ENCODE data around the gene SIL1.
A peak's percentile ranks its signal among the peaks of the same experiment; 100 is the strongest.
"Not testable (repeated sequence)": the region's sequence is repeated elsewhere in the genome, so short reads cannot be mapped to it uniquely, and the experiment has no call there.

The SIL1 gene

DNA sequence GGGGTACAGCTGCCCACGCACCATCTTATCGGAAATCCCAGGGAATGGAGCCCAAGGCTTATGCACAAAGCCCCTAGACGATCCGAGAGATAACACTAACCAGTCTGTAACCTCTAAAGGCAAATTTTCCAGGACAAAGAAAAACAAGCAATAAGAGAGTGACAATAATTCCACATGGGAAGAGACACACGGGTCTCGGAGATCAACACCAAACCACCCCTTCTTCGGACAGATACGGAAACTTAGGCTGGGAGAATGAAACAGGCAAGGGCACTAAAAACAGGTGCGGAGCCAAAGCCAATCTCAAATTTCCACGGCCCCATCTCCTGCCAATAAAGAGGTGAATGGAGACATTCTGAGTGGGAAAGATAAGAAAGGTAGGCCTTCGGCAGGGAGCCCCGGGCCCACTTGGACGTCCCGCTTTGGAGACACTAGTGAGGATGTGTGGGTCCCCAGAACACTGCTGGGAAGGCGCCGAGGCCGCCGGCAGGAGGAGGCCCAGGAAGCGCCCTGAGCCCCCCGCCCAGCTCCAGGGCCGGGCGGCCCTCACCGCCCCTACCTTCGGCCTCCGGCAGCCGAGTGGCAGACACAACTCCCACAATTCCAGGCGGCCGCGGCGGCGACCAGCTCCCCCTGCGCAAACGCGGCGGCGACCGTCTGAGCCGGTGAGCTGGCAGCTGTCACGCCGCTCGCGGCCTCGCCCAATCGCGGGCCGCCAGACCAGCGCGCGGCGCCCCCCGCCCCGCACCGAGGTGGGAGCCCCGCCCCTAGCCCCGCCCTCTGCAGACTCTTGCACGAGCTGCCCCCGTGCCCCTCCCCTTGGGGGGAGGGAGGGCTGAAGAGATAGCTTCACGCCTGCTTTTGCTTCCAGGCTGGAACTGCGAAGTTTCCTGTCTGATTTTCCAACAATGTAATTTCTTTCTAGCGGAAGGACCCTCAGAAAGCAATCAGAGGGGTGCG, at the start of gene SIL1:
Gene SIL1, minus strand, starts transcription at position 659 of the 960 bp plus-strand sequence. CDS start 70,525 bp downstream, outside the sequence.
- DNase-seq: peak; percentile 92

DNA sequence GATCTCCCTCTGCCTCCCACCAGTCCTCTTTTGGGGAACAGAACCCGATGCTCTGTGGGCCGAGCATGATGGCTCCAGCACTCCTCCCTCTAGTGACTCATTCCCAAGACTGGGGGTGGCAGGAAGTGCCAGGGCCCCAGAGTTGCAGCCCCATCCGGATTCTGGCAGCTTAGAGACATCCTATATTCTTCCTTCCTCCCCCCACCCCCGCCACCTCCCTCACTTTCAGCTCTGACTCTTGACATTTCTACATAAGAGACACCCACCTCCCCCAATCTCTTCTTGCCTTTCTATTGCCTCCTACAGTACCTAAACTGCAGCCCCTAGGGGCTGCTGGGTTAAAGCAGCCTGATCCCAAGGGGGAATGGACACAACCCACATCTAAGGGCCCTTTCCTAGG, 48.2 kb upstream of the SIL1 start:
- DNase-seq: no peak

DNA sequence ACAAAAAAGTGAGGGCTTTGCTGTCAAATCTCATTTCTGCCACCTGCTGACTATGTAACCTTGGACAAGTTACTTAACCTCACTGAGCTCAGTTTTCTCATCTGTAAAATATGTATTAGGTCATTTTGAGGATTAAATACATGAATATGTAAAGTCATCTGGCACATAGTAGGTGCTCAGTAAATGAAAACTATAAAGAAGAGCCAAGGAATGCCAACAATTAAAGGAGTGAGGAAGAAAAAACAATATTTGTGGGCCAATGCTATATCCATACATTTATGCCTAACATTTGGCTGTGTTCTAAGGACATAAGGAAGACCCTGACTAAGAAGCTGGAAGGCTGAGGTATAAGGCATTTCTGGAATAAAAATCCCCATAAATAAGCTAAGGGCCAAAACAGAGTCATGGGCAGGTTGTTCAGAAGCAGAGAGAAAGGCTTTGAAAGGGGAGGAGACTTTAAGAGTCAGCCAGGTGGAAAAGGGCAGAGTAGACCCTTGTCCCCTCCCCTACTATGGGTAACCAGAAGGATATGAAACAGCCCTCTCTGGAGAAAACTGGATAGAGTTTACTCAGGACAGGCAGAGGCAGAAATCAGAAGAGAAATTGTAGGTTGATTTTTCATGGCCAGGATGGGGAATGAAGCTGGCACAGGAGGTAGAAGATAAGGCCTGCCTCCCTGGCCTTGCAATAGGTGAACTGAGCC, 47.6 kb upstream of the SIL1 start:
- DNase-seq: no peak

DNA sequence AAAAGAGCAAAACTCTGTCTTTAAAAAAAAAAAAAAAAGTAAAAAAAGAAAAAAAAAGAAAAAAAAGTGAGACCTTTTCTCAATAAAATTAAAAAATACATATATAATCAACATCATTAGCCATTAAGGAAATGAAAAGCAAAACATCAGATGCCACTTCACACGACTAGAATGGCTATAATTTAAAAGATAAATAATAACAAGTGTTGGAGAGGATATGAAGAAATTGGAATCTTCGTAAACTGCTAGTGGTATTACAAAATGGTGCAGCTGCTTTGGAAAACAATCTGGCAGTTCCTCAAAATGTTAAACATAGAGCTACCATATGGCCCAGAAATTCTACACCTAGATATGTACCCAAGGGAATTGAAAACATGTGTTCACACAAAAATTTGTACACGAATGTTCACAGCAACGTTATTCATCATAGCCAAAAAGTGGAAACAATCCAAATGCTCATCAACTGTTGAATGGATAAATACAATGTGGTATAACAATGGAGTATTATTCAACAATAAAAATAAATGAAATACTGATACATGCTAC, 45.3 kb upstream of the SIL1 start:
- DNase-seq: no peak

DNA sequence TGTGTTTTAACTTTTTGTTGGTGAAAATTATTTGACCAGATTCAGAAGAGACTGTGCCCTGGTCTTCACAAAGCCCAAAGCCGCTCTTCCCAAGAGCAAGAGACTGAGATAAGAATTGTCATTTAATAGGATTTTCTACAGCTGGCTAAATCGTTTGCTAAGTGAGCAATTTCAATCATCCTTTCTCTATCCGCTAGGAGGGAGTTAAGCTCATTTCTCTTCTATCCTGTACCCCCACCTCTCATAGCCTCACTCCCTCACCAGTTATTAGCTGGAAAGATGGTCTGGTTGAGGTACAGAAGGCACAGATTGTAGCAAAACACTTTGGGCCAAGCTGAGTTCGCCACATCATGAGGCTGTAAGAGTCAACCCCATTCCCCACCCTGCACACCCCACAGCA, 43.0 kb upstream of the SIL1 start:
- no peak for DNase-seq

DNA sequence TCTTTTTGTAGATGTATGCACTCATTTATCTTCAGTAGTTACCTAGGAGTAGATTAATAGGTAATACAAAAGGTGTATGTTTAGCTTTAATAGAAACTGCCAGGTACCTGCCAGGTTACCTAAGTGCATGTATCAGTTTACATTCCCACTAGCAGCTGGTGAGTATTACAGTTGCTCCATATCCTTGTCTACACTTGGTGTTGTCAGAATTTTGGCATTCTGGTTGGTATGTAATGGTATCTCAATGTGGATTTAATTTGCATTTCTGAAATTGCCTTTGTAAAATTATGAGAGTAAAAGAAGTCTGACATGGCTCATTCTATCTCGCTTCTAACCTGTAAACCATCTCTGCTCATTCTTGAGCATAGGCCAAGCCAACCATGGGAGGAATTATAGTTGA, 38.3 kb upstream of the SIL1 start:
- peak; percentile 0 for DNase-seq

DNA sequence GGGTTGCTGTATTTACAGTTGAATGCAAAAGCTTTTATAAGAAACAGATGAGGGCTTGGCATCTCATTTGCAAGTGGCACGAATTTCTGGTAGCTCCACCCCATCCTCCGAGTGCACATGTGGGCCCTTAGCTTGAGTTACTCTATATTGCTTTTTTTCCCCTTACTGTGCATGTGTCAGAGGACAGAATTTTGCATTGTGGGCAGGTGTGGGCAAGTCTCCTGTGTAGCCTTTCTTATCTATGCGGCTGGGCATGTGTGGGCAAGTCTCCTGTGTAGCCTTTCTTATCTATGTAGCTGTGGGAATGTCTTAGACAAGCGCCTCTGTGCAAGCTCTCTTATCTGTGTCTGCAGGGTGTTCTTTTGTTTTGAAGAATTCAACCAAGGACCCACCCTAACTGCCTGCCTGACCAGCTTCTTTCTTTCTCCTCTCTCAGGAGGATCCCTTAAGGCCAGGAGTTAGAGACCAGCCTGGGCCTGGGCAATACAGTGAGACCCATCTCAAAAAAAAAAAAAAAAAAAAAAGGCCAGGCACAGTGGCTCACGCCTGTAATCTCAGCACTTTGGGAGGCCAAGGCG, 34.1 kb upstream of the SIL1 start:
- DNase-seq: peak; percentile 68

DNA sequence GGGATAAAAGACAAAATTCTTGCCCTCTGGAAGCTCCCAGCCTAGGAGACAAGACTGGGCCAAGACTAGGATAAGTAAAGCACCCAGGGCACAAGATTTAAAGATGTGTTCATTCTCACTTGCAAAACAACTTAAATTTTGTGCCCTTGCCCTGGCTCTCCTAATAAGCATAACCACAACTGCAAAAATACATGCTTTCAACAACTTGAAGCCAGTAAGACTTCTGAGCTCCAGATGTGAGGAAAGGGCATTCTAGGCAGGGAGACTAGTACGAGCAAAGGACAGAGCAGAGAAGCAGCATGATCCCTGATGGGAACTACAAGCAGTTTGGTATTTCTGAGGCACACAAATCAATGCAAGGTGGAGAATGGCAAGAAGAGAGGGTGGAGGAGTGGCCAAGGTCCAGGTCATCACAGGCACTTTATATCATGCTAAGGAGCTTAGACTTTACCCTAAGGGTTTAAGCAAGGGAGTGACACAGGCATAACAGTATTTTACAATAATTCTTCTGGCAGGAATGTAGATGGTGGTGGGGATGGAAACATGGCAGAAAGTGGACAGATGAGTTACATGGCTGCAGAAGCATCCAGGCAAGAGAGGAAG, 30.1 kb upstream of the SIL1 start:
- no peak for DNase-seq

DNA sequence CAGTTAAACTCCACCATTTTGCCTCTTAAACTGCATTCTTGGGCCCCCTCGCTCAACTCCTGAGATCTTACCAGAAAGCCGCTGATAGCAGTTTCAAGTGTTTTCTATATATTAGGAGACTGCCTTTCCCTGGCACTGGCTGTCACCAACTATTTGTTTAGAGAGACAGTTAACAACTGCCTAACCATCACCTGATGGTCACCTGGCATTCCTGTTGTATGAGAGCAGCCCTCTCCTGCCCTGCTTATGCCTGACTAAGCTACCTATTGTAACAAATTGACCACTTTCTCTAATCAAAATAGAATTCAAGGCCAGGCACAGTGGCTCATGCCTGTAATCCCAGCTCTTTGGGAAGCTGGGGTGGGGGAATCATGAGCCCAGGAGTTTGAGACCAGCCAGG, 28.0 kb upstream of the SIL1 start:
- DNase-seq: peak; percentile 10

DNA sequence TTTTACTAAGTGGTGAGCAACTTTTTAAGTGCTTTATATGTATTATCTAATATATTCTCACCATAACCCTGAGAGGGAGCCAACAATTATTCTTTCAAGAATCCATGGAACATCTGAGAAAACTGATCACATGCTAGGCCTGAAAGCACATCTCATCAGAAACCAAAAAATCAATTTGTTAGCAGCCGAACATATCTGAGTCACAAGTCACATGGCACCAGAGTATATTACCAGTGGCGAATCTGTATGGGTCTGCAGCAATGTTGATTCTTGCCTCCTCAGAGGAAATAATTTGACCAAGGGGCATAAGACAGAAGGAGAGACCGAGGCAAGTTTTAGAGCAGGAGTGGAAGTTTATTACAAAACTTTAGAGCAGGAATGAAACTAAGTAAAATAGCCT, 25.3 kb upstream of the SIL1 start:
- no peak for DNase-seq

DNA sequence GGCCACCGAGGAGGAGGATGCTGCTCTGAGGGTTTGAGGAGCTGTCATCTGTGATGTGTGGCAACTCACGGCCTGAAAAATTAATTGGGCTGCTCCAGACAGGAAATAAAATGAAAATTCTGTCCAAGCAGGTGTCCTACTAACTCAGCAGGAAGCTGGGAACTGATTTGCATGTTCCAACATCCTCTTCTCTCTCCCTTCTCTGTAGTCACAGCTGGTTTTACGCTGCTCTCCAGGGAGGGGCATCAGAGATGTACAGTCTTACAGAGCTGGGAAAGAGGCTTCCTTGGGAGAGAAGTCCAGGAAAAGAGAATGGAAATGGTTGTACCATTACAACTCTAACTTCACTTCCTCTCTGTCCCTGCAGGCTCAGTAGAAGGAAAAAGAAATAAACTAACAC, 24.2 kb upstream of the SIL1 start:
- DNase-seq: peak; percentile 75

DNA sequence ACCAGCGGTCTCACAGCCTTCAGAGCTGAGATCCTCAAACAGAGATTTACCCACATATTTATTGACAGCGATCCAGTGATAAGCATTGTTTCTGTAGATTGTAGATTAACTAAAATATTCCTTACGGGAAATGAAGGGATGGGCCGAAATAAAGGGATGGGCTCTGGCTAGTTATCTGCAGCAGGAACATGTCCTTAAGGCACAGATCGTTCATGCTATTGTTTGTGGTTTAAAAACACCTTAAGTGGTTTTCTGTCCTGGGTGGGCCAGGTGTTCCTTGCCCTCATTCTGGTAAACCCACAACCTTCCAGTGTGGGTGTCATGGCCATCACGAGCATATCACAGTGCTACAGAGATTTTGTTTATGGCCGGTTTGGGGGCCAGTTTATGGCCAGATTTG, 19.9 kb upstream of the SIL1 start:
- not testable (repeated sequence) for DNase-seq

DNA sequence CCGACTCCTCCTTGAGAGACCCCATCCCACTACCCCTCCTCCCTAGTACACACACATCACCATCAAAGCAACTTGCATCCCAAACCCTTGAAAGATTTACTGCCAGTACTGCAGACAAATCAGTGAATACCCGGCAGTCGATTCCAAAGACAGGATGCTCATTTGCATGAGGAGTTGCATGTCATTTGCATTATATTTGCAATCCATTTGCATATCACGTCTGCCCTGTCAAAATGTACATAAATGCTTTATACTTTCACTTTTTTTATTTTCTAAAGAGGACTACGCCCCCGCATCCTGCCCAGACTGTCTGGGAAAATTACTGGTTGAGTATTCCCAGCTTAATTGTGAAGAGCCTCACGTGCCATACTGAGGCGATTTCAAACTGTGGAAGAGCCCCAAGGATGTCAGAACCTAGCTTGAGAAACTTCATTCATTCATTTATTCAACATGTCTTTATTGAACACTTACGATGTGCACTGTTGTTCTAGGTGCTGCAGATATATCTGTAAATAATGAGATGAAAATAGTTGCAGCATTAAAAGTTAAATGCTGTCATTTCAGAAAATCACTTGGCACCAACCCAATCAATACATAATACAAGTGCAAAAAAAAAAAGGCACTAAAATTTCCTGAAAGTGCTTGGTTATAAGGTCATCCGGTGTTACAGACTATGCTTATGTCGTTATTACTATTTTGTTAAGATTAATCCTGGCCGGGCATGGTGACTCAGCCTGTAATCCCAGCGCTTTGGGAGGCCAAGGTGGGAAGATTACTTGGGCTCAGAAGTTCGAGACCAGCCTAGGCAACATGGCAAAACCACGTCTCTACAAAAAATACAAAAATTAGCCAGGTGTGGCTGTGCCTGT, 17.2 kb upstream of the SIL1 start:
- no peak for DNase-seq

DNA sequence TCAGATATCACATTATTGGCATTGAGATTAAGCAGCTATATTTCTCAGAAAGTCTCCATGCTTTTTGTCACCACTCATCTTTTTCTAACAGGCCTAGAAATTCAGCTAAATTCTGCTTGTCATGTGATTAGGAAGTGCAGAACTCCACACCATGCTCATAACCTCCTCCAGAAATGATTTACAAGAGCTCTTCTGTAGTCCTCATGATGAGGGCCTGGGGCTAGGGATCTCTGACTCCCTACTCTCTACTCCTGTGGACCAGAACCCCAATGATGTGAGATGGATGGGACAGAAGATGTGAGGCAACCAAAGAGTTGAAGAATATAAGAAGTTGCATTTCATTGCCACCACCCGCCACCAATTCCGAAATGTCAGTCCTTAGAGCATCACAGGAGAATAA, 16.5 kb upstream of the SIL1 start:
- DNase-seq: no peak

DNA sequence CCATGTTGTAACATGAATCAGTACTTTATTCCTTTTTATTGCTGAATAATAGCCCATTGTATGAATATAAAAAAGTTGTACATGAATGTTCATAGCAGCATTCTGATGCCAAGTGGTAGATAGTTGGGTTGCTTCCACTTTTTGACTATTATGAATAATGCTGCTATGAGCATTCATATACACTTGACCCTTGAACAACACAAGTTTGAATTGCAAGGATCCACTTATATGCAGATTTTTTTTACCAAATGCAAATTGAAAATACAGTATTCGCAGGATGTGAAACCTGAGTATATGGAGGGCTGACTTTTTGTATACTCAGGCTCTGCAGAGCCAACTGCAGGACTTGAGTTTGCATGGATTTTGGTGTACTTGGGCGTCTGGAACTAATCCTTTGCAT, 14.7 kb upstream of the SIL1 start:
- DNase-seq: no peak

DNA sequence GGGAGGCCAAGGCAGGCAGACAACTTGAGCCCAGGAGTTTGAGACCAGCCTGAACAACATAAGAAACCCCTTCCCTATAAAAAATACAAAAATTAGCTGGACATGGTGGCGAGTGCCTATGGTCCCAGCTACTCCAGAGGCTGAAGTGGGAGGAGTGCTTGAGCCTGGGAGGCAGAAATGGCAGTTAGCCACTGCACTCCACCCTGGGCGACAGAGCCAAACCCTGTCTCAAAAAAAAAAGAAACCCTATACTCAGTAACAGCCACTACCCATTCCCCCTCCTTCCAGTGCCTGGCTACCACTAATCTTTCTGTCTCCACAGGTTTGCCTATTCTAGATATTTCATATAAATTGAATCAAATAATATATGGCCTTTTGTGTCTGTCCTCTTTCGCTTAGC, 14.3 kb upstream of the SIL1 start:
- no peak for DNase-seq

DNA sequence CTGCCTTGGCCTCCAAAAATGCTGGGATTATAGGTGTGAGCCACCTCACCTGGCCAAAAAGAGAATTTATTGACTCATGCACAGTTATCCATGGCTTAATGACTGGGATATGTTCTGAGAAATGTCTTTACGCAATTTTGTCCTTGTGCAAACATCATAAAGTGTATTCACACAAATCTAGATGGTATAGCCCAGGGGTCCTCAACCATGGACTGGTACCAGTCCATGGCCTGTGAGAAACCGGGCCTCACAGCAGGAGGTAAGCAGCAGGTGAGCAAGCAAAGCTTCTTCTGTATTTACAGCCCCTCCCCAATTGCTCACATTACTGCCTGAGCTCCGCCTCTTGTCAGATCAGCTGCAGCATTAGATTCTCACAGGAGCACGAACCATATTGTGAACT, 12.4 kb upstream of the SIL1 start:
- DNase-seq: peak; percentile 95

DNA sequence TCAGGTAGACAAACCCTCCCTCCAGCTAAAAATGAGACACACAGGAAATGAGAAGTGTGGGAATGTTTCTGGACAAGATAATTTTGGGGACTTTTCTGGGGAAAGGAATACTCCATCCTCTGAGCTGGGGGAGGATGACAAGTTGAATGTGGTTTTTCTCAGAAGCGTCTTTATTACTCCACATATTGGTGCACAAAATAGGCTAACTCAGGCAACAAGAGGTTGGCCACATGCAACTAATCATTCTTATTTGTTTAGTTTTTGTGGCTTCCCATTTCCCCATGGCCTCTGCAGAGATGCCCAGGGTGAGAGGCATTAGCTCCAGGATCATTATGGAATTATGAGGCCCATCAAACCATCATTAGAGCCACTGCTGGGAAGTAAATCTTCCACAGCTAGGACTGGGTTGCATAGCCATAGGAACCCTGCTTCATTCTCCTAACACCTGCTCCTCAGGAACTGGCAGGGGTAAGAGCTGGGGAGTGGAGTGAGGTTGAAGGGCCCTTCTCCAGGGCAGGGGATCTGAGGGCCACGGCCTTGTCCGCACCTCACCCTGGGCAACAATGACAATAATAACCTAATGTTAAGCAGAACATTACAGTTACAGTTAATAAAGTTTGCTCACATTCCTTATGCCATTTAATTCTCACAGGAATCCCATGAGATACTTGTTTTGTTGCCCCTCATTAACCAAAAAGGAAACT, 9.3 kb upstream of the SIL1 start:
- peak; percentile 7 for DNase-seq

DNA sequence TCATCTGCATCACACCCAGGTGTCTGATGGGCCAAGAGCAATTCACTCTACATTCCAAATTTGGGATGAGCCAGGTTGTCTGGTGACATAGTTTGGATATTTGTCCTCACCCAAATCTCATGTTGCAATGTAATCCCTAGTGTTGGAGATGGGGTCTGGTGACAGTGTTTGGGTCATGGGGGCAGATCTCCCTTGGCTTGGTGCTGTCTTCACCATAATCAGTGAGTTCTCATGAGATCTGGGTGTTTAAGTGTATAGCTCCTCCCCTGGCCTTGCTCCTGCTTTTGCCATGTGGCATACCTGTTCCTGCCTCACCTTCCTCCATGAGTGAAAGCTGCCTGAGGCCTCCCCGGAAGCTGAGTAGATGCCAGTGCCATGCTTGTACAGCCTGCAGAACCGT, 7.4 kb upstream of the SIL1 start:
- no peak for DNase-seq

DNA sequence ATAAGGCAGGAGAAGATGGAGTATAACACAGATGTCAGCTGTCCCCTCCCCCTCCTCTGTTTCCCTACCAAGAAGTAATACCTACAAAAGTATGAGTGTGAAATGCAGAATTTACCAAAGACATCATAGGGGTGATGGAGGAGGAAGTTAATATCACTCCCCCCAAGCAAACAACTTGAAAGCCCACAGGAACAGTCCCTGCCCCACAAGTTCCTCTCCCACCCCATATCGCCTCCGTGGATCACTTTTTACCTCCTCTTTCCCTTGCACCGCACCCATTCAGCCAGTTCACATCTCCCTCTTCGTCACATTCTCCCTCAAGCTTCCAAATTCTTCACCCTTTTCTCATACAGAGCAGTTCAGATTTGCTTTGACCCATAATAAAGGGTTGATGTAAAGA, 7.0 kb upstream of the SIL1 start:
- DNase-seq: no peak

DNA sequence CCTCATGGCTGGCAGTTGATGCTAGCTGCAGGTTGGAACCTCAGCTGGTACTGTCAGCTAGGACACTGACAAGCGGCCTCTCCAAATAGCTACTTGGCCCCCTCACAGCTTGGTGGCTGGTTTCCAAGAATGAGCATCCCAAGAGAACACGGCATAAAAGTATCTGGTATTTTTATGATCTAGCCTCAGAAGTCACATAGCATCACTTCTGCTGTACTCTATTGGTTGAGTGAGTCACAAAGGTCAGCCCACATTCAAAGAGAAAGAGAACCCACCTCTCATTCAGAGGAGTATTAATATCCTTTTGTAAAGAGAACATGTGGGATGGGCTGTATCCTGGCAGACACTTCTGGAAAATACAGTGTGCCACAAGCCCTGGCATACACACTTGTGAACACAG, 6.0 kb upstream of the SIL1 start:
- DNase-seq: no peak

DNA sequence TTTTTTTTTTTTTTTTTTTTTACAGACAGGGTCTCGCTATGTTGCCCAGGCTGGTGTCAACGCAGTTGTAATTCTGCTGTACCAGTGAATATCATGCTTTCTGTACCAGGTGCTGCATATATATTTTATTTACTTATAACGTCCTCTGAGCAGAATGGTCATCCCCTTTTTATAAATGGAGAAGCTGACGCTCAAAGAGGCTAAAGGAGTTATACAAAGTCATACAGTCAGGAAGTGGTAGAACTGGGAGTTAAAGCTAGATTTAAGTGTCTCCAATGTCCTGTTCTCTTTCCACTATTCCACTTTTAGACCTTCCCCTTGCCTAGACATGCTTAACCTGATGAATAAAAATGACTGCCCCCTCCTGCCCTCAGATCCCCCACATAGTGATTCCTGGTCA, 1.2 kb upstream of the SIL1 start:
- DNase-seq: no peak
